ENCODE measurements around the gene SFXN5. TPM values are rescaled to one million over a fixed set of nuclear protein-coding genes. Genes with fewer than 3 reads are reported as not detected.

Gene SFXN5
- total RNA-seq, 3 donors from 2014 or later (not counting 1 experiment from before 2014, with no cell fraction given): 15.3 to 22.3 (median 19.8) TPM

DNA sequence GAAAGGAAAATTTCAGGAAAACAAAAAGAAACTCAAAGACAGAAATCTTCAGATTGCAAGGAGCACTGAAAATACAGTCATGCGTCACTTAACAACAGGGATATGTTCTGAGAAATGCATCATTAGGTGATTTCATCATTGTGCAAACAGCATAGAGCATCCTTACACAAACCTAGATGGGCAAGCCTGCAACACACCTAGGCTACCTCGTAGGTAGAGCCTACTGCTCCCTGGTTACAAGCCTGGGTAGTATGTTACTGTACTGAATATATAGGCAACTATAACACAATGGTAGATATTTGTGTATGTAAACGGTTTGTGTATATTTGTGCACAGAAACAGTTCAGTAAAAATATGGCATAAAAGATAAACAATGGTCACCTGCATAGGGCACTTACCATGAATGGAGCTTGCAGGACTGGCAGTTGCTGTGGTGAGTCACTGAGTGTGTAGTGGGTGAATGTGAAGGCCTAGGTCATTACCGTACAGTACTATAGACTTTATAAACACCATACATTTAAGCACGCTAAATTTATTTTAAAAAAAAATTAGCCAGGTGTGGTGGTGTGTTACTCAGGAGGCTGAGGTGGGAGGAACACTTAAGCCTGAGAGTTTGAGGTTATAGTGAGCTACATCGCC lies 33.4 kb downstream of the SFXN5 start:
- 98% methylated on average over 3 of the region's 6 CpGs for WGBS (ENCODE audit: insufficient coverage)
- Mint-ChIP-seq H3K9me3 (no peaks in the 10 kb centered on the region), H3K4me1 (peaks cover 0 to 5% of the 10 kb centered on the region in 2 donors), H3K27ac (no peak overlapping the region), H3K4me3 (no peak overlapping the region), H3K27me3 (ENCODE audit: low read depth in 2 of 2) (no peaks in the 10 kb centered on the region), H3K36me3 (no peaks in the 10 kb centered on the region)
- intact Hi-C loops (cut with micrococcal nuclease): no loop called here
- Histone ChIP-seq H3K9me3 (ENCODE audit: control insufficient read depth, insufficient read depth, low read length) (no peaks in the 10 kb centered on the region), H3K4me1 (ENCODE audit: control insufficient read depth, insufficient read depth, low read length) (no peaks in the 10 kb centered on the region), H3K27ac (ENCODE audit: low read length) (no peak overlapping the region), H3K27me3 (ENCODE audit: control insufficient read depth, insufficient read depth, low read length) (no peaks in the 10 kb centered on the region), H3K36me3 (ENCODE audit: control insufficient read depth, insufficient read depth, low read length) (peaks cover 4% of the 10 kb centered on the region), H3K4me3 (ENCODE audit: low read length) (no peak overlapping the region)
- TF ChIP-seq, protein P1, sequence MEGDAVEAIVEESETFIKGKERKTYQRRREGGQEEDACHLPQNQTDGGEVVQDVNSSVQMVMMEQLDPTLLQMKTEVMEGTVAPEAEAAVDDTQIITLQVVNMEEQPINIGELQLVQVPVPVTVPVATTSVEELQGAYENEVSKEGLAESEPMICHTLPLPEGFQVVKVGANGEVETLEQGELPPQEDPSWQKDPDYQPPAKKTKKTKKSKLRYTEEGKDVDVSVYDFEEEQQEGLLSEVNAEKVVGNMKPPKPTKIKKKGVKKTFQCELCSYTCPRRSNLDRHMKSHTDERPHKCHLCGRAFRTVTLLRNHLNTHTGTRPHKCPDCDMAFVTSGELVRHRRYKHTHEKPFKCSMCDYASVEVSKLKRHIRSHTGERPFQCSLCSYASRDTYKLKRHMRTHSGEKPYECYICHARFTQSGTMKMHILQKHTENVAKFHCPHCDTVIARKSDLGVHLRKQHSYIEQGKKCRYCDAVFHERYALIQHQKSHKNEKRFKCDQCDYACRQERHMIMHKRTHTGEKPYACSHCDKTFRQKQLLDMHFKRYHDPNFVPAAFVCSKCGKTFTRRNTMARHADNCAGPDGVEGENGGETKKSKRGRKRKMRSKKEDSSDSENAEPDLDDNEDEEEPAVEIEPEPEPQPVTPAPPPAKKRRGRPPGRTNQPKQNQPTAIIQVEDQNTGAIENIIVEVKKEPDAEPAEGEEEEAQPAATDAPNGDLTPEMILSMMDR (IDR thresholded peaks at IDR 0.05): no peak
- ATAC-seq (no peak), DNase-seq (no peak)

DNA sequence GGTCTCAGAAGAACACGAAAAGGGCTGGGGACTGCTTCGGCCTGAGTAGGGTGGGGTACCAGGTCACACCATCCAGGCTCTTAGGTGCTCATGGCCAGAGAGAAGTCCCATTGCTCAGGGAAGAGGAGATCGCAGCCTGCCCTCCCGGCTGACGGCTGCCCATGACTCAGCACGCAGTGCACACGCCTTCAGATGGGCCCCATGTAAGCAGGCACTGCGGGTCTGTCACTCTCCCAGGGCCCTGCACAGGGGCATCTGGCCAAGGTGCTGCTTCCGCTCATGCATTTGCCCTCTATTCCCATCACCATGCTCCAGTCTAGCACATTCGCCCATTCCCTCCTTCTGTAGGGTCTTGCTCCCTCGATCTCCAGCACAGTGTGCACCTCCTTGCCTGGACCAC lies 34.7 kb downstream of the SFXN5 start:
- no peak overlapping the region for H3K4me3 Mint-ChIP-seq
- no peak for DNase-seq
- no peaks in the 10 kb centered on the region for H3K9me3 Mint-ChIP-seq
- WGBS (ENCODE audit: insufficient coverage): 95% methylated on average over 11 of the region's 11 CpGs
- no peak overlapping the region for H3K27ac Mint-ChIP-seq
- no peaks in the 10 kb centered on the region for H3K36me3 Mint-ChIP-seq
- Histone ChIP-seq H3K36me3 (ENCODE audit: control insufficient read depth, insufficient read depth, low read length) (peaks cover 4% of the 10 kb centered on the region), H3K27ac (ENCODE audit: low read length) (no peak overlapping the region), H3K9me3 (ENCODE audit: control insufficient read depth, insufficient read depth, low read length) (no peaks in the 10 kb centered on the region), H3K4me1 (ENCODE audit: control insufficient read depth, insufficient read depth, low read length) (no peaks in the 10 kb centered on the region), H3K4me3 (ENCODE audit: low read length) (no peak overlapping the region), H3K27me3 (ENCODE audit: control insufficient read depth, insufficient read depth, low read length) (no peaks in the 10 kb centered on the region)
- peaks cover 0 to 5% of the 10 kb centered on the region in 2 donors for H3K4me1 Mint-ChIP-seq
- ATAC-seq: no peak
- TF ChIP-seq, protein P1 (IDR thresholded peaks at IDR 0.05): no peak
- intact Hi-C loops (cut with micrococcal nuclease): no loop called here
- no peaks in the 10 kb centered on the region for H3K27me3 Mint-ChIP-seq (ENCODE audit: low read depth in 2 of 2)

DNA sequence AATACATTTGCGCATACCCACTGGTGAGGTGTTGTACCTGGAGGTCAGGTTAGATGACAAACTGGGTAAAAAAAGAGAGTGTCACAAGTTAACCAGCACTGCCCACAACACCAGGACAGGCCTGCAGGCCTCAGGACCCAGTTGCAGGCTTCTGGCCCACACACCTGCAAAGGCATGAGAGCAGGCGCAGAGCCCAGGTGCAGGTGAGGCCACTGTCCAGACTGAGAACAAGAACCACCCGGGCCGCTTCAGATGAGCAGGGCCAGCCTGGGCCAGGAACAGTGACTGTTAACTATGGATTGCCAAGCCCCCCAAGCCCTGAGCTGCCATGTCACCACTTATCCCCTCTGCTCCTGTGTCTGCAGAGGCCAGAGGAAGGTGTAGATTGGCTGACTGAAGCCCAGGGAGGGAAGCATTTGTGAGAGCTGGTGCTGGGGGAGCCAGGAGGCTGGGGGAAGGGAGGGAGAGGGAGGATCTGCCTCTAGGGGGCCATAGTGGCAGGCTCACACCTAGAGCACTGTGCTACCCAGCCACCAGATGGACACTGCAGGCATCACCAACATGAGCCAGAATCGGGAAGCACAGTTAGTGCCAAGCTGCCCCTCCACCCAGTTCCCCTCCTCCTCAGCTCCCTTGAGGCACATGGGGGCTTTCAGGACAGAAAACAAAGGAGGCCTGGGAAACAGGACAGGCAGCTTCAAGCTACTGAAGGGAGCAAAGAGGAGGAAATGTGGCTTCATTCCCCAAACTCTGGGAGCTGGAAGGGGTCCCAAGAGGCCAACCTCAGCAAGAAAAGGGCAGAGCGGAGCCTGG lies 35.4 kb downstream of the SFXN5 start:
- H3K36me3 ChIP-seq (ENCODE audit: control insufficient read depth, insufficient read depth, low read length): peaks cover 4% of the 10 kb centered on the region
- no peak for ATAC-seq
- TF ChIP-seq, protein P1 (IDR thresholded peaks at IDR 0.05): no peak
- no peaks in the 10 kb centered on the region for H3K36me3 Mint-ChIP-seq
- DNase-seq: no peak
- 97% methylated on average over 5 of the region's 6 CpGs for WGBS (ENCODE audit: insufficient coverage)
- no peak overlapping the region for H3K27ac Mint-ChIP-seq
- no peaks in the 10 kb centered on the region for H3K4me1 ChIP-seq (ENCODE audit: control insufficient read depth, insufficient read depth, low read length)
- H3K9me3 ChIP-seq (ENCODE audit: control insufficient read depth, insufficient read depth, low read length): no peaks in the 10 kb centered on the region
- no peaks in the 10 kb centered on the region for H3K27me3 ChIP-seq (ENCODE audit: control insufficient read depth, insufficient read depth, low read length)
- H3K27me3 Mint-ChIP-seq (ENCODE audit: low read depth in 2 of 2): no peaks in the 10 kb centered on the region
- intact Hi-C loops (cut with micrococcal nuclease): no loop called here
- H3K9me3 Mint-ChIP-seq: no peaks in the 10 kb centered on the region
- no peak overlapping the region for H3K4me3 ChIP-seq (ENCODE audit: low read length)
- peaks cover 4 to 9% of the 10 kb centered on the region in 2 donors for H3K4me1 Mint-ChIP-seq
- H3K27ac ChIP-seq (ENCODE audit: low read length): no peak overlapping the region
- H3K4me3 Mint-ChIP-seq: no peak overlapping the region
